AG10803 (cell line): ENCODE data around the gene G0S2.

Source experiments
- DNase-seq: peaks from one replicate; pipeline ENCODE4 v3.0.0; 2010; ENCODE audit warnings: low read depth
- H3K4me3 ChIP-seq: 2 replicates; pipeline ENCODE4 v1.5.1; 2011; ENCODE audit warnings: mild to moderate bottlenecking, low read length, control low read depth
- TF ChIP-seq, protein P1 (sequence below): conservative IDR thresholded peaks from 2 replicates; pipeline ENCODE4 v1.5.1; 2011; ENCODE audit warnings: mild to moderate bottlenecking, low read length, control low read depth, inconsistent platforms

Gene G0S2

GRCh38 chr1:209705033-209705598, 29.9 kb downstream of the G0S2 start:
- TF ChIP-seq, protein P1, sequence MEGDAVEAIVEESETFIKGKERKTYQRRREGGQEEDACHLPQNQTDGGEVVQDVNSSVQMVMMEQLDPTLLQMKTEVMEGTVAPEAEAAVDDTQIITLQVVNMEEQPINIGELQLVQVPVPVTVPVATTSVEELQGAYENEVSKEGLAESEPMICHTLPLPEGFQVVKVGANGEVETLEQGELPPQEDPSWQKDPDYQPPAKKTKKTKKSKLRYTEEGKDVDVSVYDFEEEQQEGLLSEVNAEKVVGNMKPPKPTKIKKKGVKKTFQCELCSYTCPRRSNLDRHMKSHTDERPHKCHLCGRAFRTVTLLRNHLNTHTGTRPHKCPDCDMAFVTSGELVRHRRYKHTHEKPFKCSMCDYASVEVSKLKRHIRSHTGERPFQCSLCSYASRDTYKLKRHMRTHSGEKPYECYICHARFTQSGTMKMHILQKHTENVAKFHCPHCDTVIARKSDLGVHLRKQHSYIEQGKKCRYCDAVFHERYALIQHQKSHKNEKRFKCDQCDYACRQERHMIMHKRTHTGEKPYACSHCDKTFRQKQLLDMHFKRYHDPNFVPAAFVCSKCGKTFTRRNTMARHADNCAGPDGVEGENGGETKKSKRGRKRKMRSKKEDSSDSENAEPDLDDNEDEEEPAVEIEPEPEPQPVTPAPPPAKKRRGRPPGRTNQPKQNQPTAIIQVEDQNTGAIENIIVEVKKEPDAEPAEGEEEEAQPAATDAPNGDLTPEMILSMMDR = no peak

DNA sequence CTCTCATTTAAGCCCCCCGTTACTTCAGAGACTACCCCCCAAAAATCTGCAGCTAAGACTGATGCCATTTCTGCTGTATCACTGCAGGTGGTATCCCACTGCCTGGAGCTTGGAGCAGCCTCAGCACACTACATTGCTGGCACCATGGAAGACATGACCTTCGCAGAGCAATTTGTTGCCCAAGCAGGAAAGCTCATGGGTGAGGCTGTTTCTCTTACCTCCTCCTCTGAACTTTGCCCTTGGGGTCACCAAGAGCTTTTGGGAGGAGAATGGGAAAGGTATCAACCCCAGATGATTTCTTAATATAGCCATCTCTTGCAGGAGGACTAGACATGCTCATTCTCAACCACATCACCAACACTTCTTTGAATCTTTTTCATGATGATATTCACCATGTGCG, 31.4 kb downstream of the G0S2 start:
- no peak for DNase-seq
- no peak overlapping the region for H3K4me3 ChIP-seq
- TF ChIP-seq, protein P1 = no peak

More at GRCh38 chr1:209705033-209705598, 29.9 kb downstream of the G0S2 start:
- no peak overlapping the region for H3K4me3 ChIP-seq
- no peak for DNase-seq

DNA sequence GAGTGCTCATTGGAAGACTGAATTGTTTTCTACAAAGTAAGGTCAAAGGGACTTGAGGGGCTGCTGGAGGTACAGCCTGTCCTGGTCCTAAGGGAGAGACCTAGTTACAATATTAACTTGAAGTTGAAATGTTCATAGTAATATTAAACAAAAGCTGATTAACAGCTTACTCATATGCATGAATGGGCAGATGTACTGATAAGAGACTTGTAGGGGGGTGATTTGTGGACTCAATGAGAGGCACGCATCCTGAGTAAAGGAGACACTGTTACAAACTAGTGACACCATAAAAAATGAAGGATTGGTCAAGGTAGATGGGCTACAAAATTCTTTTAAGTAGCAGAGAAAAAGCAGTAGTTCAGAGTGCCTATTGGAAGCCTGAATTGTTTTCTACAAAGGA, 32.1 kb downstream of the G0S2 start:
- no peak for DNase-seq
- H3K4me3 ChIP-seq = no peak overlapping the region
- TF ChIP-seq, protein P1 = no peak

DNA sequence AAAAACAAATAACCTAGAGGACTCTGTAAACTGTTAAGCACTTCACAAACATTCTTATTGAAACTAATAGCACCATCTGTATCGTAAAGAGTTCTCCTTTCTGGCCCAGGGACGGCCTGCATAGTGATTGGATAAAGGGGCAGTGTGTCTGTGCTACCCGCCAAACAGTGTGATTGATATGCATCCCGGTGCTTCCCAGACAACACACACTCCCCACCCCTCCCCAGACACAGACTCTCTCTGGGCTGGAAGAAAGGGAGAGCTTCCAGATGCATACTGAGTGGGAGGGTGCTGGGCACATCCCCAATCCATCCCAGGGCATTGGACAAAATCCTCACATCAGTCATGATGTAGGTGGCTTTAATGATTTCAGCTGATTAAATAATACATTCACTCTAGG, 33.1 kb downstream of the G0S2 start:
- DNase-seq = no peak
- TF ChIP-seq, protein P1 = no peak
- no peak overlapping the region for H3K4me3 ChIP-seq

DNA sequence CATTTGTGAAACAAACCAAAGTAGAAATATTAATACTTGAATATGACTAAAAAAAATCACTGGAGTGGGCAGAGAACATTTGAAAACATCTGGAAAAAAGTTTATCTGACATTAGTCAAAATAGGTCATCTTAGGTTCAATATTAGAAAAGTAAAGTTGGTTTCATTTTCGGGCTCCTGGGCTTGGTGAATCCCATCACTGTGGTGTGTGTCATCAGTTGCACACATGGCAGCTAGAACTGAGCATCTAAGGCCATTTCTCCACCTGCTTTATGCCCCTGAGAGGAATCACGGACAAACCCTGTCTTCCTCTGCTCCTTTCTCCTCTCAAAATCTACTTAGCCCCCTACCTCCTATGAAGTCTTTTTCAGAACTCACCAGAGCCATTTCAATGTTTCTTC, 34.9 kb downstream of the G0S2 start:
- H3K4me3 ChIP-seq = no peak overlapping the region
- TF ChIP-seq, protein P1 = no peak
- DNase-seq = no peak

DNA sequence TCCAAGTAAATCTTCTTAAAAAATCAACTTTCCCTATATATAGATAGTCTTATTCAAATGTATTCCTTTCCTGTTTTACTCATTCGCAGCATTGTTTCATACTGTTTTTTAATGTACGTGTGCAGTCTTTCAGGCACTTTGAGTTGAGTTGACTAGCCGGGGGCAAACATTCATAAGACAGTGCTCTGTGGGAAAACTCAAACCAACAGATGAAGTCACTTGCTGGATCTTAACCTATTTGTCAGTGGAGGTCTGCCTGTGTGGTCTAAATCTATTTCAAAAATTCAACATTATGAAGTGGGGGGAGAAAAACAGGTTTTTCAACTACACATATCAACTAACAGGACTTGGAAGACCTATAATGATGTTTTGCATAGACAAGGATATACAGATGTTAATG, 35.6 kb downstream of the G0S2 start:
- H3K4me3 ChIP-seq = no peak overlapping the region
- TF ChIP-seq, protein P1 = no peak
- DNase-seq = no peak

DNA sequence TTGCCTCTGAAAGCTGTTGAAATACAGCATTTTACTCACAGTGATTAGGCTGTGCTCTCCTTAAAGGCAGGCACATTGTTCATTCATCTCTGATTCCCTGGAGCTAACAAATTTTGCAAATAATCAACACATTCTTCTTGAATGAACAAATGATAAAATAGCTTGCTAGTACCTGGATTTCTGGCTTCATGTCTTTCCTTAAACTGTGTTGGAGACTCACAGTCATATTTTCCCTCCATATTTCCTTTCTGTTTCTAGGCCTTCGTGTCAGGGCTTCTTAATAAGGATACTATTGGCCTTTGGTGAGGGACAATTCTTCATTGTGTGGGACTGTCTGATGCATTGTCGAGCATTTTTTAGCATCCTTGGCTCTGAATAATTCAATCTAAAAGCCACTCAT, 39.1 kb downstream of the G0S2 start:
- TF ChIP-seq, protein P1 = no peak
- no peak overlapping the region for H3K4me3 ChIP-seq
- no peak for DNase-seq
